Stomach (tissue), 9 donors: ENCODE results near the gene IGF2BP3. TPM values are rescaled to one million over a fixed set of nuclear protein-coding genes. Genes with fewer than 3 reads are reported as not detected.

Experiments used
- DNase-seq, 2 donors: peaks; one replicate each; pipeline versions ENCODE4 v3.0.0 to v3.0.0-alpha.2; 2013 to 2019
- H3K27ac ChIP-seq, 5 donors: fragments of 200-600 bp in 4 of 5; sonication (generic) in 4 of 5; one replicate each; pipeline ENCODE4 v1.5.1; 2013 to 2019; ENCODE audit warnings: mild to moderate bottlenecking in 1 of 5, moderate library complexity in 1 of 5
- H3K27me3 ChIP-seq, 3 donors: fragments of 200-600 bp; sonication (generic); one replicate each; pipeline ENCODE4 v1.5.1; 2017 to 2019; ENCODE audit warnings: mixed run types in 1 of 3
- H3K36me3 ChIP-seq, 4 donors: fragments of 200-600 bp; sonication (generic); 1 replicate in 3 of 4; 2 replicates in 1 of 4; pipeline ENCODE4 v1.5.1; 2016 to 2019
- H3K4me1 ChIP-seq, 4 donors: fragments of 200-600 bp; sonication (generic); one replicate each; pipeline ENCODE4 v1.5.1; 2016 to 2019
- H3K4me3 ChIP-seq, 4 donors: fragments of 200-600 bp; sonication (generic) in 3 of 4; one replicate each; pipeline ENCODE4 v1.5.1; 2016 to 2019; ENCODE audit warnings: mild to moderate bottlenecking in 1 of 4
- H3K9me3 ChIP-seq, 4 donors: fragments of 200-600 bp; sonication (generic); one replicate each; pipeline ENCODE4 v1.5.1; 2016 to 2019
- CTCF ChIP-seq, 7 experiments: fragments of 450-650 bp in 4 of 7; fragments of 200-600 bp in 3 of 7; sonication (generic) in 3 of 7; IDR thresholded peaks; one replicate each; pipeline ENCODE4 v1.5.1; 2016 to 2019; ENCODE audit warnings: antibody characterized with exemption in 7 of 7, control low read depth in 2 of 7, mild to moderate bottlenecking in 1 of 7
- EP300 ChIP-seq: sonication (generic); formaldehyde crosslinking; IDR thresholded peaks from one replicate; pipeline ENCODE4 v1.6.1; 2017; ENCODE audit warnings: antibody characterized with exemption
- POLR2A ChIP-seq, 4 donors: fragments of 450-650 bp; IDR thresholded peaks; one replicate each; pipeline ENCODE4 v1.6.1; 2016; ENCODE audit warnings: antibody characterized with exemption in 4 of 4, control low read depth in 2 of 4, mild to moderate bottlenecking in 1 of 4, moderate library complexity in 1 of 4
- POLR2AphosphoS5 ChIP-seq, 3 donors: sonication (generic); formaldehyde crosslinking; IDR thresholded peaks; one replicate each; pipeline ENCODE4 v1.6.1; 2016; ENCODE audit warnings: antibody characterized with exemption in 3 of 3
- WGBS, 5 donors: extraction: QIAGEN DNeasy Blood & Tissue Kit in 3 of 5; methylation state at CpG; one replicate each; pipeline versions ENCODE4 v1.1.5 to v1.1.7; 2013 to 2018; 5-methylcytosine and 5-hydroxymethylcytosine counted together
- intact Hi-C: fragments of 100-400 bp; cut with DNase I; formaldehyde crosslinking; loops from one replicate; pipeline ENCODE4 v1.15.1; 2023; ENCODE audit warnings: low total_unique reads
- polyA plus RNA-seq, 3 donors: library from polyadenylated mRNA; stranded (reverse); fragments of 200-250 nt; gene quantifications; one replicate each; pipeline ENCODE4 v1.2.3, GENCODE V29; 2013
- total RNA-seq, 5 donors: library from RNA; depleted of rRNA; stranded (reverse); fragments of >200 nt; gene quantifications; one replicate each; pipeline versions ENCODE4 v1.1.0 to v1.2.3, GENCODE V29; 2014 to 2016
- donor health status: healthy with polysubstance abuse.
- donor health status: Bipolar disorder and iron deficiency.
- donor health status: healthy.

The IGF2BP3 gene
- total and polyA plus RNA-seq, 8 donors: 0.43 to 61.9 (median 5.2) TPM; not detected in 4

GRCh38 chr7:23298885-23299769 lies 171.2 kb downstream of the IGF2BP3 start, which contains the start of gene MALSU1:
MALSU1 (plus strand) TSS chr7:23299339; CDS start chr7:23299353, 14 bp downstream.
- no peak for TF ChIP-seq CTCF (IDR thresholded peaks at IDR 0.05)
- TF ChIP-seq POLR2AphosphoS5 (IDR thresholded peaks at IDR 0.05): peak; percentile 69 to 97 (median 92)
- TF ChIP-seq POLR2A (IDR thresholded peaks at IDR 0.05): peak in 2 of 4 donors; percentile 4 to 70
- TF ChIP-seq EP300: no peak
- intact Hi-C loops: no loop called here
- H3K27me3 ChIP-seq: peaks cover 0 to 5% (median 0%) of the 10 kb centered on the region in 3 donors
- H3K27ac ChIP-seq: peak within 1 kb of the TSS; percentile 70 to 92 (median 87)
- H3K36me3 ChIP-seq: peaks cover 3 to 27% (median 20%) of the 10 kb centered on the region in 4 donors
- DNase-seq: peak; percentile 98 to 99
- 1 to 3% (median 1%) methylated on average over 42 to 59 of the region's 59 CpGs for WGBS, 5 donors
- no peaks in the 10 kb centered on the region for H3K9me3 ChIP-seq
- peak within 1 kb of the TSS; percentile 88 to 96 (median 90) for H3K4me3 ChIP-seq
- peaks cover 17 to 50% (median 36%) of the 10 kb centered on the region in 4 donors for H3K4me1 ChIP-seq

GRCh38 chr7:23298141-23298881 lies 172.0 kb downstream of the IGF2BP3 start:
- Histone ChIP-seq H3K4me3 (peak overlapping the region; percentile 88 to 96 (median 90)), H3K36me3 (peaks cover 2 to 22% (median 17%) of the 10 kb centered on the region in 4 donors), H3K4me1 (peaks cover 17 to 42% (median 32%) of the 10 kb centered on the region in 4 donors), H3K27ac (peak overlapping the region; percentile 3 to 92 (median 87)), H3K27me3 (peaks cover 0 to 12% (median 0%) of the 10 kb centered on the region in 3 donors), H3K9me3 (no peaks in the 10 kb centered on the region)
- TF ChIP-seq EP300 (no peak), POLR2AphosphoS5 (IDR thresholded peaks at IDR 0.05) (no peak), CTCF (IDR thresholded peaks at IDR 0.05) (no peak), POLR2A (IDR thresholded peaks at IDR 0.05) (no peak)
- peak in 1 of 2 donors; percentile 68 for DNase-seq
- WGBS, 5 donors: 70 to 87% (median 80%) methylated on average over 11 of the region's 11 CpGs
- intact Hi-C loops: no loop called here

- no peaks in the 10 kb centered on the region for H3K36me3 ChIP-seq
- H3K4me1 ChIP-seq: peaks cover 4 to 12% (median 9%) of the 10 kb centered on the region in 4 donors
- no peak for DNase-seq
- intact Hi-C loops: no loop called here
- peaks cover 0 to 18% (median 0%) of the 10 kb centered on the region in 3 donors for H3K27me3 ChIP-seq
- H3K9me3 ChIP-seq: no peaks in the 10 kb centered on the region
- no peak overlapping the region for H3K27ac ChIP-seq
- TF ChIP-seq POLR2AphosphoS5 (IDR thresholded peaks at IDR 0.05) (no peak), CTCF (IDR thresholded peaks at IDR 0.05) (no peak), EP300 (no peak), POLR2A (IDR thresholded peaks at IDR 0.05) (no peak)
- no peak overlapping the region for H3K4me3 ChIP-seq
Observed at GRCh38 chr7:23295401-23295697, 174.9 kb downstream of the IGF2BP3 start.
